HepG2 (cell line): ENCODE measurements around the gene SLC7A8. TPM values are rescaled to one million over a fixed set of nuclear protein-coding genes. Genes with fewer than 3 reads are reported as not detected.

Source experiments
- ATAC-seq: fragments of 200-7000 bp; cut with Tn5 transposase; 3 replicates; pipeline ENCODE4 v1.9.1; 2020; ENCODE audit warnings: mild to moderate bottlenecking, moderate library complexity
- BruUV-seq: library from RNA; stranded (reverse); fragments of 400-500 nt; replicated peaks from 2 replicates; lab custom pipeline; 2021; lab: Mats Ljungman, UMichigan
- CTCF ChIA-PET: fragments of 300-600 bp; formaldehyde crosslinking; extraction: SDS; loops from one replicate; lab custom pipeline; 2021; ENCODE audit warnings: low total read pairs, inconsistent platforms, low intra/inter-chr PET ratio; lab: Yijun Ruan, JAX
- POLR2A ChIA-PET: fragments of 350-600 bp; sonication (Branson Sonifier 250); formaldehyde crosslinking; loops from one replicate; lab custom pipeline; 2020; ENCODE audit warnings: antibody characterized with exemption, inconsistent platforms; lab: Yijun Ruan, JAX
- DNase-seq: peaks from one replicate; pipeline ENCODE4 v3.0.0-alpha.2; 2015; ENCODE audit warnings: low spot score
- FAIRE-seq: peaks from 3 replicates; lab custom pipeline; 2011; peaks lifted over from hg19 to GRCh38; lab: Jason Lieb, UNC
- H2AFZ ChIP-seq: one replicate; pipeline ENCODE4 v1.6.1; 2011; ENCODE audit warnings: low read length, inconsistent platforms
- H3K27ac ChIP-seq: fragments of 300-600 bp; 3 replicates; pipeline ENCODE4 v1.8.0; 2011; ENCODE audit warnings: mixed run types, mild to moderate bottlenecking, mixed read lengths, low read length, inconsistent platforms; ENCODE audit not compliant: insufficient read depth; ENCODE audit errors: extremely low read length
- H3K27me3 ChIP-seq, 2 experiments: fragments of 200-600 bp in 1 of 2; 2 replicates in 1 of 2; 3 replicates in 1 of 2; pipeline versions ENCODE4 v1.6.0 to v1.8.0; 2011; ENCODE audit warnings: low read length in 2 of 2, mild to moderate bottlenecking in 2 of 2, moderate library complexity in 2 of 2, inconsistent platforms in 1 of 2; ENCODE audit not compliant: insufficient read depth in 2 of 2, control insufficient read depth in 1 of 2
- H3K36me3 ChIP-seq, 2 experiments: fragments of 200-600 bp in 1 of 2; replicated peaks in 1 of 2; 2 replicates in 1 of 2; 3 replicates in 1 of 2; pipeline versions ENCODE4 v1.5.1 to v1.8.0; 2011; ENCODE audit warnings: low read length in 2 of 2, inconsistent platforms in 1 of 2; ENCODE audit not compliant: insufficient read depth in 2 of 2, control insufficient read depth in 1 of 2
- H3K4me1 ChIP-seq: 2 replicates; pipeline ENCODE4 v1.5.1; 2012; ENCODE audit warnings: low read length, inconsistent platforms; ENCODE audit not compliant: insufficient read depth
- H3K4me2 ChIP-seq: 2 replicates; pipeline ENCODE4 v1.6.0; 2011; ENCODE audit warnings: low read depth, low read length, inconsistent platforms
- H3K4me3 ChIP-seq, 3 experiments: fragments of 200-600 bp in 1 of 3; sonication (generic), shearing (Covaris generic) in 1 of 3; replicated peaks in 1 of 3; 2 replicates each; pipeline ENCODE4 v1.5.1; 2011 to 2016; ENCODE audit warnings: low read length in 3 of 3, inconsistent platforms in 2 of 3, low read depth in 2 of 3, mild to moderate bottlenecking in 2 of 3, control low read depth in 1 of 3, mixed read lengths in 1 of 3; ENCODE audit not compliant: insufficient read depth in 1 of 3
- H3K79me2 ChIP-seq: one replicate; pipeline ENCODE4 v1.6.1; 2011; ENCODE audit warnings: low read length, inconsistent platforms; ENCODE audit not compliant: insufficient read depth
- H3K9ac ChIP-seq: 2 replicates; pipeline ENCODE4 v1.6.0; 2011; ENCODE audit warnings: mild to moderate bottlenecking, low read depth, low read length, inconsistent platforms; ENCODE audit not compliant: insufficient read depth
- H3K9me3 ChIP-seq: 2 replicates; pipeline ENCODE4 v1.5.1; 2012; ENCODE audit warnings: mild to moderate bottlenecking, low read length
- H4K20me1 ChIP-seq: 2 replicates; pipeline ENCODE4 v1.6.0; 2011; ENCODE audit warnings: inconsistent platforms, mild to moderate bottlenecking, low read length, moderate library complexity; ENCODE audit not compliant: insufficient read depth
- BORCS8-MEF2B ChIP-seq: sonication (generic); formaldehyde crosslinking; IDR thresholded peaks from 2 replicates; pipeline ENCODE4 v1.8.0; 2022; ENCODE audit warnings: mild to moderate bottlenecking, missing genetic modification reagents
- MAFK ChIP-seq, 2 experiments: IDR thresholded peaks in 1 of 2; conservative IDR thresholded peaks in 1 of 2; 2 replicates each; pipeline ENCODE4 v1.6.1; 2011; ENCODE audit warnings: improper control_type of control experiment in 2 of 2, low read length in 2 of 2
- MNT ChIP-seq: fragments of 450-650 bp; IDR thresholded peaks from 2 replicates; pipeline ENCODE4 v1.6.1; 2016
- NKX3-1 ChIP-seq: sonication (generic); formaldehyde crosslinking; IDR thresholded peaks from 2 replicates; pipeline ENCODE4 v1.5.0; 2020; ENCODE audit warnings: missing genetic modification reagents
- SRY ChIP-seq: sonication (generic); formaldehyde crosslinking; IDR thresholded peaks from 2 replicates; pipeline ENCODE4 v1.8.0; 2022; ENCODE audit warnings: mild to moderate bottlenecking, missing genetic modification reagents
- ZFP91 ChIP-seq: sonication (generic); formaldehyde crosslinking; IDR thresholded peaks from 2 replicates; pipeline ENCODE4 v1.9.0; 2022; ENCODE audit warnings: missing genetic modification reagents, mild to moderate bottlenecking, borderline replicate concordance
- ZNF326 ChIP-seq: sonication (generic); formaldehyde crosslinking; IDR thresholded peaks from 2 replicates; pipeline ENCODE4 v1.4.0; 2020; ENCODE audit warnings: missing genetic modification reagents, borderline replicate concordance
- ZNF652 ChIP-seq: IDR thresholded peaks from 2 replicates; pipeline ENCODE4 v1.6.1; 2016; ENCODE audit warnings: low read depth, borderline replicate concordance
- WGBS: methylation state at CpG from one replicate; pipeline ENCODE4 v1.1.6; 2017; ENCODE audit warnings: low lambda C conversion rate; 5-methylcytosine and 5-hydroxymethylcytosine counted together
- in situ Hi-C: cut with HindIII; loops from 2 replicates; pipeline ENCODE4 v1.10.0; 2017; ENCODE audit warnings: low pct_unique_long_range_greater_than_20kb; ENCODE audit not compliant: extremely low pct_ligation_motif_present
- intact Hi-C: fragments of 100-400 bp; cut with micrococcal nuclease; formaldehyde crosslinking; loops from one replicate; pipeline ENCODE4 v1.10.0; 2022; ENCODE audit not compliant: unreplicated experiment
- polyA plus RNA-seq, 8 experiments: library from polyadenylated mRNA; depleted of rRNA in 3 of 8; stranded (reverse) in 7 of 8; unstranded in 1 of 8; fragments of >200 nt; fragmentation: Illumina TruSeq in 4 of 8; extraction: Trizol in 4 of 8; gene quantifications; 2 replicates each; pipeline versions ENCODE4 v1.2.1 to v1.2.3, GENCODE V29; 2011 to 2016; ENCODE audit warnings: low read depth in 4 of 8, missing spikeins in 1 of 8, mixed read lengths in 1 of 8; ENCODE audit not compliant: insufficient read depth in 1 of 8
- total RNA-seq, 5 experiments: library from RNA; depleted of rRNA; stranded (reverse); fragments of >200 nt; fragmentation: Illumina TruSeq; extraction: Trizol; gene quantifications; 2 replicates each; pipeline ENCODE4 v1.2.3, GENCODE V29; 2016; ENCODE audit warnings: low read depth in 1 of 5
- TF ChIP-seq, protein P1 (sequence below), 2 experiments: fragments of 450-650 bp in 1 of 2; sonication (generic) in 1 of 2; formaldehyde crosslinking in 1 of 2; IDR thresholded peaks; 2 replicates each; pipeline versions ENCODE4 v1.6.1 to v1.8.0; 2016 to 2022; ENCODE audit warnings: antibody characterized with exemption in 1 of 2, mild to moderate bottlenecking in 1 of 2, missing genetic modification reagents in 1 of 2

The SLC7A8 gene
- total and polyA plus RNA-seq, 2 of the 13 experiments (the other 11 are each of a cell fraction or from before 2014, with no cell fraction given) = 0.25 TPM; not detected in 1

- no peak for DNase-seq
- H3K9me3 ChIP-seq = no peaks in the 10 kb centered on the region
- no peaks in the 10 kb centered on the region for H3K79me2 ChIP-seq
- H3K36me3 ChIP-seq = no peaks in the 10 kb centered on the region
- POLR2A ChIA-PET = interaction anchor here (1.0 kb wide), 4 partner anchors 26 to 201 kb away, joined by 3 to 17 read pairs (median 5); partner anchors contain the start of genes ACIN1, C14orf119 and PABPN1
- FAIRE-seq = no peak
- no peak overlapping the region for H3K9ac ChIP-seq
- in situ Hi-C loops = loop anchor here (5.0 kb wide), 1 partner anchor 66 kb away; no protein-coding TSS in a partner anchor
- WGBS = 23% methylated on average over 6 of the region's 6 CpGs
- H3K4me3 ChIP-seq = no peak overlapping the region
- H3K4me2 ChIP-seq = no peak overlapping the region
- no peak for ATAC-seq
- H3K27ac ChIP-seq = no peak overlapping the region
- intact Hi-C loops = loop anchor here (5.0 kb wide), 2 partner anchors 176 to 261 kb away; no protein-coding TSS in a partner anchor
- CTCF ChIA-PET = interaction anchor here (1.0 to 9.6 kb wide), 21 partner anchors 8 to 259 kb away, joined by 3 to 493 read pairs (median 5); partner anchors contain the start of genes ACIN1, C14orf119 and SLC7A8
- no peak overlapping the region for H2AFZ ChIP-seq
- BruUV-seq = no TSS peak
- H3K27me3 ChIP-seq = peaks cover 47 to 93% of the 10 kb centered on the region in 2 experiments
- H4K20me1 ChIP-seq = no peaks in the 10 kb centered on the region
- H3K4me1 ChIP-seq = peaks cover 22% of the 10 kb centered on the region
- TF ChIP-seq MNT (no peak), NKX3-1 (CRISPR knock-in tag) (no peak), BORCS8-MEF2B (CRISPR knock-in tag) (0 out of 2 replicates have a peak, but pooled peaks have one; percentile 3), ZFP91 (CRISPR knock-in tag) (0 out of 2 replicates have a peak, but pooled peaks have one; percentile 18), MAFK (conservative IDR thresholded peaks at IDR 0.05 in 1 of 2, IDR thresholded peaks at IDR 0.05 in 1 of 2; ENCODE audit: low read length in 2 of 2) (peak in 1 of 2 experiments; percentile 17; a peak in 2 of 4 replicates), SRY (0 out of 2 replicates have a peak, but pooled peaks have one; percentile 6), ZNF652 (CRISPR knock-in tag) (no peak), ZNF326 (CRISPR knock-in tag) (no peak)
- TF ChIP-seq, protein P1, sequence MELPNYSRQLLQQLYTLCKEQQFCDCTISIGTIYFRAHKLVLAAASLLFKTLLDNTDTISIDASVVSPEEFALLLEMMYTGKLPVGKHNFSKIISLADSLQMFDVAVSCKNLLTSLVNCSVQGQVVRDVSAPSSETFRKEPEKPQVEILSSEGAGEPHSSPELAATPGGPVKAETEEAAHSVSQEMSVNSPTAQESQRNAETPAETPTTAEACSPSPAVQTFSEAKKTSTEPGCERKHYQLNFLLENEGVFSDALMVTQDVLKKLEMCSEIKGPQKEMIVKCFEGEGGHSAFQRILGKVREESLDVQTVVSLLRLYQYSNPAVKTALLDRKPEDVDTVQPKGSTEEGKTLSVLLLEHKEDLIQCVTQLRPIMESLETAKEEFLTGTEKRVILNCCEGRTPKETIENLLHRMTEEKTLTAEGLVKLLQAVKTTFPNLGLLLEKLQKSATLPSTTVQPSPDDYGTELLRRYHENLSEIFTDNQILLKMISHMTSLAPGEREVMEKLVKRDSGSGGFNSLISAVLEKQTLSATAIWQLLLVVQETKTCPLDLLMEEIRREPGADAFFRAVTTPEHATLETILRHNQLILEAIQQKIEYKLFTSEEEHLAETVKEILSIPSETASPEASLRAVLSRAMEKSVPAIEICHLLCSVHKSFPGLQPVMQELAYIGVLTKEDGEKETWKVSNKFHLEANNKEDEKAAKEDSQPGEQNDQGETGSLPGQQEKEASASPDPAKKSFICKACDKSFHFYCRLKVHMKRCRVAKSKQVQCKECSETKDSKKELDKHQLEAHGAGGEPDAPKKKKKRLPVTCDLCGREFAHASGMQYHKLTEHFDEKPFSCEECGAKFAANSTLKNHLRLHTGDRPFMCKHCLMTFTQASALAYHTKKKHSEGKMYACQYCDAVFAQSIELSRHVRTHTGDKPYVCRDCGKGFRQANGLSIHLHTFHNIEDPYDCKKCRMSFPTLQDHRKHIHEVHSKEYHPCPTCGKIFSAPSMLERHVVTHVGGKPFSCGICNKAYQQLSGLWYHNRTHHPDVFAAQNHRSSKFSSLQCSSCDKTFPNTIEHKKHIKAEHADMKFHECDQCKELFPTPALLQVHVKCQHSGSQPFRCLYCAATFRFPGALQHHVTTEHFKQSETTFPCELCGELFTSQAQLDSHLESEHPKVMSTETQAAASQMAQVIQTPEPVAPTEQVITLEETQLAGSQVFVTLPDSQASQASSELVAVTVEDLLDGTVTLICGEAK (IDR thresholded peaks at IDR 0.05) = no peak
- TF ChIP-seq, protein P1 (CRISPR knock-in tag; IDR thresholded peaks at IDR 0.05) = 0 out of 2 replicates have a peak, but pooled peaks have one; percentile 18
Measured at GRCh38 chr14:23121361-23121771, 62.1 kb downstream of the SLC7A8 start.
